Activated T-helper 1 cell treated with anti-CD3 and anti-CD28 coated beads, Interleukin-12 subunit alpha, Interleukin-12 subunit beta, Interleukin-2, Interleukin-4 antibody, amounts not matched to agents 30 ng/mL and 10 ng/mL and 1 ng/mL, durations not matched to agents 14 hours and 24 hours and 36 hours (primary cell): Measurements from ENCODE around the gene CKMT2. TPM values are rescaled to one million over a fixed set of nuclear protein-coding genes. Genes with fewer than 3 reads are reported as not detected.

Experiments
- DNase-seq: peaks from one replicate; pipeline ENCODE4 v3.0.0; 2021; ENCODE audit warnings: low spot score
- H3K27ac Mint-ChIP-seq: one replicate; pipeline ENCODE4 v1.8.0; 2021; ENCODE audit warnings: mild to moderate bottlenecking, mixed read lengths
- H3K27me3 Mint-ChIP-seq: one replicate; pipeline ENCODE4 v1.8.0; 2022; ENCODE audit warnings: mild to moderate bottlenecking, moderate library complexity, mixed read lengths; ENCODE audit not compliant: insufficient read depth
- H3K36me3 Mint-ChIP-seq: one replicate; pipeline ENCODE4 v1.8.0; 2021; ENCODE audit warnings: low read depth, mixed read lengths
- H3K4me1 Mint-ChIP-seq: one replicate; pipeline ENCODE4 v1.8.0; 2021; ENCODE audit warnings: low read depth, mixed read lengths
- H3K4me3 Mint-ChIP-seq: one replicate; pipeline ENCODE4 v1.8.0; 2021; ENCODE audit warnings: mild to moderate bottlenecking, moderate library complexity, mixed read lengths
- H3K9me3 Mint-ChIP-seq: one replicate; pipeline ENCODE4 v1.8.0; 2021; ENCODE audit warnings: mixed read lengths
- intact Hi-C: fragments of 100-400 bp; cut with micrococcal nuclease; formaldehyde crosslinking; loops from one replicate; pipeline ENCODE4 v1.15.1; 2024
- total RNA-seq: library from RNA; stranded (reverse); gene quantifications from 2 replicates; pipeline ENCODE4 v1.2.3, GENCODE V29; 2022

Gene CKMT2
- total RNA-seq, result not detected in 2 replicates

DNA sequence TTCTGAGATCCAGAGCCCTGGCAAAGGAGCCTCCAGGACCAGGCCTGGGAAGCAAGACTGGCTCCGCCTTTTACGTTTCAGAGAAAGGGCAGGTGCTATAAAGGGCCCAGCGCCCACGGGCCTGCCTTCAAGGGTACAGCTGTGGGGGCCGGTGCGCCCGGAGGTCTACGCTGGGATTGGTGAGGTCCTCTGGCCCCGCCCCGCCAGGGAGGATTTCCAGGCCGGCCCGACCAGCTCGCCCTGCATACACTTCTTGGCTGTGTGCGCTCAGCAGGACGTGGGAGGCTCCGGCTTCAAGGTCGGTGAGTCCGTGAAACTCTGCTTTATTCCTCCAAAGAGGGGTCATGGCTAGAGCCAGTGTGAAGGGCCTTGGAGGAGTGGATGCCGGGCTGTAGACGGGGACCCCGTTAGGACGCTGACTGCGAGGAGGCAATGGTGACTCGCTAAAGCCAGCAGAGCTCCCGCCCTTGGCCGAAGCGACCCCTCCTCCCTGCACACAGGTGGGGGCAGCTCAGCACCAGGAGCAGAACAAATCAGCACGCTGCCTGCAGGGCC, at the start of gene CKMT2:
Gene CKMT2, plus strand, starts transcription at position 243 of the 555 bp plus-strand sequence. CDS start 17,811 bp downstream, outside the sequence.
- DNase-seq, result no peak
- Mint-ChIP-seq H3K27ac (no peak within 1 kb of the TSS), H3K4me3 (no peak within 1 kb of the TSS), H3K4me1 (peaks cover 27% of the 10 kb centered on the region), H3K27me3 (no peaks in the 10 kb centered on the region), H3K36me3 (no peaks in the 10 kb centered on the region), H3K9me3 (no peaks in the 10 kb centered on the region)
- intact Hi-C loops, result no loop called here

DNA sequence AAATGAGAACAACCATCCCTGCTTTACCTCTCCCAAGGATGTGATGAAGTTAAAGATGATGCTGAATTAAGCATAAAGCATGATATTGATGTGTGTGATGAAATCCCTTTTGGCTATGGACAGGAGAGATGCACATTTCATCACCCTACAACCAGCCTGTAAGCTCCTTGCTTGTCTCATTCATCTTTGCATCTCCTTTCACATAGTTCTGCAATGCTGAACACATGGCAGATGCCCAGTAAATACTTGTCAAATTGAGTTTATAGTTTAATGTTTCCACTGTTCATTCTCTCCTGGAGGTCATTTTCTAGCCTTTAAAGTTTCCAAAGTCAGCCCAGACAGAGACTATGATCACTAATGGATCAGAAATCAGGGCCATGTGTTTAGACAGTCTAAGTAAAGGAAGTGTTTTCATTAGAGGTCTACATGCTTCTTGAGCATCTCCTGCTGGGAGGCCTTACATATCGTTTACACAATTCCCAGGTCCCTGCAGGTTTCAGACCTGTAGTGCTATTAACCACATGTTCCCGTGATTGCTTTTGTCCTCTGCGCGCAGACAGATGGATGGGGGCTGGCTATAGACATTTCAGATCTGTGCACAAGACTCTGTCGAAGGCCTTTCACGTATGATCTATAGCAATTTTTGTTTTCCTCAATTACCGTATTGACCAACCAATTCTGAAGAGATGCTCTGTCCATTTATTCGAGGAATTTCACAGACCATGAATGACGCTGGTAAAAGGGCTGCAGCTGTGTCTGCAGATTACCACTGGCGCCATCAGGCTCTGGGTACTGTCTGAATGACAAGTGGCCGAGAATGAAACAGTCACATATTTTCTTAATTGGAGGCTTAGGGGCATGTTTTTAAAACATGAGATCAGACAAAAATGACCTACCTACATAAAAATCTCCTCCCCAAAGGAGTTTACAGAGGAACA, 49.0 kb upstream of the CKMT2 start:
- Mint-ChIP-seq H3K36me3 (peaks cover 10% of the 10 kb centered on the region), H3K27ac (no peak overlapping the region)

DNA sequence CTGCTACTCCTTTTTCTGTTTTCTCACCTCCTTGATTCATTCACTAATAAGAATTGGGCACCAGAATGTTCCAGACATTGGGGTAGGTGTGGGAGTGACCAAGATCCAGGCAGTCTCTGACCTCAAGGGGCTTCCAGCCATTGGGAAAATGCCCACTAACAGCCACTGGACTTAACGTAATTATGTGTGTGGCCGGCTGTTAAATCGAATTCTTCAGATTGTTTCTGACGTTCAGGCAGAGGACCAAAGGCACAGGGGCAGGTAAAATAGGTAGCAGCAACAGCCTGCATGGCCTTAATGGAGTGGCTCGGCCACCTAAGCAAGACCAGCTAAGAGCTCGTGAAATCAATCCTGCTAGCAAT, 48.4 kb upstream of the CKMT2 start:
- peaks cover 34% of the 10 kb centered on the region for H3K4me1 Mint-ChIP-seq
- H3K36me3 Mint-ChIP-seq, result peaks cover 10% of the 10 kb centered on the region
- no peaks in the 10 kb centered on the region for H3K9me3 Mint-ChIP-seq
- no peak overlapping the region for H3K4me3 Mint-ChIP-seq
- H3K27me3 Mint-ChIP-seq, result no peaks in the 10 kb centered on the region
- no peak for DNase-seq
- intact Hi-C loops, result no loop called here
- H3K27ac Mint-ChIP-seq, result no peak overlapping the region

More for the DNA sequence above, 49.0 kb upstream of the CKMT2 start:
- Mint-ChIP-seq H3K4me1 (peaks cover 34% of the 10 kb centered on the region), H3K4me3 (no peak overlapping the region), H3K27me3 (no peaks in the 10 kb centered on the region), H3K9me3 (no peaks in the 10 kb centered on the region)
- intact Hi-C loops, result no loop called here
- DNase-seq, result no peak

DNA sequence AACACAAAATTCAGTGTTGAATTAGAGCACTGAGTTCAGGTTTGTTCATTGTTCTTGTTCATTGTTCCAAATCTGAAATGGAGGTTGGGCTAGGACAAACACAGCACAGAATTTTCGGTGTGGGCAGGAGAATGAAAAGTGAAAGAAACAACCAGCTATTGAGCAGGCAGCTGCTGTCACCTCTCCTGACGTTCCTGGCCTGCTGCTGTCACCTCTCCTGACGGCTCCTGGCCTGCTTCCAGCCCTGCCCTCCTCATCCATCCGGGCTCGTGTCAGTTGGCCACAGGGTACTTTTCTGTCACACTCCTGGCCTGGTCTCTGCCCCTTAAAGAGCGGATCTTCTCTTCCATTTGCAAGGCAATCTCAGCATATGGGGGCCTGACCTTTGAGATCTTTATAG, 45.2 kb upstream of the CKMT2 start:
- H3K36me3 Mint-ChIP-seq, result peaks cover 9% of the 10 kb centered on the region
- no peaks in the 10 kb centered on the region for H3K27me3 Mint-ChIP-seq
- DNase-seq, result no peak
- H3K27ac Mint-ChIP-seq, result no peak overlapping the region
- no peak overlapping the region for H3K4me3 Mint-ChIP-seq
- intact Hi-C loops, result no loop called here
- no peaks in the 10 kb centered on the region for H3K9me3 Mint-ChIP-seq
- H3K4me1 Mint-ChIP-seq, result peaks cover 29% of the 10 kb centered on the region

DNA sequence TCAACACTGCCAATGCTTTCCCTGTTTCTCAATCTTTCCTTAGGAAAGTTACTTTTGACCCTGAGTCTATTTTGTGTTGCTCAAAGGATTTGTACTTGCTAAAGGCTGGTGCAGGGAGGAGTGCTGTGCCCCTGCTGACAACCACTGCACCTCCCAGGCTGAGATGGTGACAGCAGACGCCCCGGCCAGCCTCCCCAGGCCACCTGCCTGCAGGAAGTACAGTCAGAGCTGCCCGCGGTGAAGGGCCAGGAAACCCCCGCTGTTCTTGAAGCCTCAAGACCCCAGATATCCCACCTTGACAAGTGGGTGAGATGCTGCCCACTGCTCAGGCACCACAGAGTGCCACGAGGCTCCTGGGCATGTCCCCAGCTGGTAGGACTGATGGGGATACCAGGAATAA, 44.2 kb upstream of the CKMT2 start:
- H3K27me3 Mint-ChIP-seq, result no peaks in the 10 kb centered on the region
- no peak for DNase-seq
- intact Hi-C loops, result no loop called here
- H3K4me1 Mint-ChIP-seq, result peaks cover 21% of the 10 kb centered on the region
- peaks cover 6% of the 10 kb centered on the region for H3K36me3 Mint-ChIP-seq
- no peaks in the 10 kb centered on the region for H3K9me3 Mint-ChIP-seq
- H3K27ac Mint-ChIP-seq, result no peak overlapping the region
- no peak overlapping the region for H3K4me3 Mint-ChIP-seq

DNA sequence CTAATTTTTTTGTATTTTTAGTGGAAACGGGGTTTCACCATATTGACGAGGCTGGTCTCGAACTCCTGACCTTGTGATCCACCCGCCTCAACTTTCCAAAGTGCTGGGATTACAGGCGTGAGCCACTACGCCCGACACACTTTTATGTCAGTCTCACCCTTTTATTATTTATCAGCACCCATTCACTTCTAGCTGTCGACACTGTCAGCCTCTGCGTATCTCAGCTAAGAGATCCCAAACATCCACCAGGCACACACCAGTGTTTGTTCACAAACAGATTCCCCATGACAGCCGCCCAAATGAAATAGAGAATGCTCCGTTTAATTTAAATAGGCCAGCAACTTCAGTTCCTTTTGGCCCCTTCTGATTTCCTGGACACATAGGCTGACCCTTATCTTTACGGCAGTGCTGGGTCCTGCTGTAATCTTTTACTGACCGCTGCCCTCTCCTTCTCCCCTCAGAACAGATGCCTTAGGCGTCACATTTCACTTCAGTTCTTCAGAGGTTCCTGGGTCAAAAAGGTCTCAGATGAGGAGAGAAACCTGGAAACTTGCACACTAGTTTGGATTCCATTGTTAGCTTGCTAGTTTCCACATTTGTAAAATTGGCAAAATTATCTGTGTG, 43.1 kb upstream of the CKMT2 start:
- Mint-ChIP-seq H3K4me3 (no peak overlapping the region), H3K27me3 (peaks cover 1% of the 10 kb centered on the region), H3K4me1 (peaks cover 25% of the 10 kb centered on the region), H3K36me3 (peaks cover 3% of the 10 kb centered on the region), H3K27ac (no peak overlapping the region), H3K9me3 (no peaks in the 10 kb centered on the region)
- intact Hi-C loops, result no loop called here
- no peak for DNase-seq

DNA sequence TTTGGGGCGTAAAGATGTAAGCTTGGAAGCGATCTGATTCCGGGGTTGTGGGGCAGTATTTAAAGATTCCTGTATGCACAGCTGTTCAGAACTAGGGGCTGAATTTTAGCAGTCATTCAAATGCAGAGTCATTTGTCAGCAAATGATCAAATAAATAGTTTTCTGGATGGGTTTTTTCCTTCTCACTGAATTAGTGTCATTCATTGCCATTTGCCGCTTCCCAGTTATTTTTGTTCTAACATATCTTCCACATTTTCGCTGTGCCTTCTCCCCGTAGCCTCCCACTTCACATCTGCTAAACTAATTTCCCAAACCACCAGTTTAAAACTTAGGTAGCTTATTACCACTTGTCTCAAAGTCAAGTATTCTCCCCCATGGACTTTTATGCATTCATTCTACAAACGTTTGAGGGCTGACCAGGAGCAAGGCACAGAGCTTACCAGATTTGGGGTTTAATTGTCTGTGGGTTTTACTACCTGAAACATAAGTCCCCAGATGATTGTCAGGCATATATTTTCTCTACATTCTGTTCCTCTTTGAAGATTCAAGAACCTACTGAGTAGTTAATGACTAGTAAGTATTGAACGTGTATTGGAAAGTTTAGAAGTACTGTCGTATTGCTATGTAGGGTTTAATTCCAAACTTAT, 41.3 kb upstream of the CKMT2 start:
- peaks cover 3% of the 10 kb centered on the region for H3K36me3 Mint-ChIP-seq
- H3K27ac Mint-ChIP-seq, result no peak overlapping the region
- DNase-seq, result no peak
- H3K4me3 Mint-ChIP-seq, result no peak overlapping the region
- H3K4me1 Mint-ChIP-seq, result peaks cover 30% of the 10 kb centered on the region
- intact Hi-C loops, result no loop called here
- peaks cover 3% of the 10 kb centered on the region for H3K27me3 Mint-ChIP-seq
- H3K9me3 Mint-ChIP-seq, result no peaks in the 10 kb centered on the region

- Mint-ChIP-seq H3K4me3 (no peak overlapping the region), H3K4me1 (peaks cover 29% of the 10 kb centered on the region), H3K27me3 (peaks cover 3% of the 10 kb centered on the region), H3K27ac (no peak overlapping the region), H3K36me3 (peaks cover 3% of the 10 kb centered on the region), H3K9me3 (no peaks in the 10 kb centered on the region)
- intact Hi-C loops, result no loop called here
- no peak for DNase-seq
Observed at GRCh38 chr5:81192373-81192750, 40.8 kb upstream of the CKMT2 start.

GRCh38 chr5:81194633-81195334, 38.3 kb upstream of the CKMT2 start:
- no peak overlapping the region for H3K4me3 Mint-ChIP-seq

DNA sequence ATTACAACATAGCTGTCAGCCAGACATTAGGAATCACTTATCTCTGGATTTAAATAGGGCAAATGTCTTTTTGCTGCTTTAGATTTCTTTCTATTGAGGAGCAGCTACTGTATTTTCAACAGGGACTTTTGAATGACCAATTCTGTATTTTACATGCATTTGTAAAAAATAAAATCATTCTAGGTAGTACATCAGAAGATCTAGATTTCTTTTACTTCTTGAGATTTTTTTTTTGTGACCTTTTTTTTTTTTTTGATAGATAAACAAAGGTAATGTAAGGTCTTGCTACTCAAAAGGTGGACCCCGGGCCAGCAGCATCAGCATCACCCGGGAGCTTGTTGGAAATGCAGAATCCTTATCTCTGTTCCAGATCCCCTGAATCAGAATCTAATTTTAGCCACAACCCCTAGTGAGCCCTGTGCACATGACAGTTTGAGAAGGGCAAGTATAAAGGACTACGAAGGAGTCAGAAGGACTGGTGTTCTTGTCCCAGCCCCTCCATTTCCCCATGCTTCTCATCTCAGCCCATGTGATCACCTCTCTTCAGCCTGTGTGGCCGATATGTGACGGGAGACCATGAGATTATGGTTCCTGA, 37.7 kb upstream of the CKMT2 start:
- Mint-ChIP-seq H3K9me3 (no peaks in the 10 kb centered on the region), H3K4me1 (peaks cover 17% of the 10 kb centered on the region), H3K4me3 (no peak overlapping the region), H3K27ac (no peak overlapping the region), H3K36me3 (peaks cover 2% of the 10 kb centered on the region), H3K27me3 (peaks cover 3% of the 10 kb centered on the region)
- no peak for DNase-seq
- intact Hi-C loops, result loop anchor here (1.0 to 5.0 kb wide), 6 partner anchors 30 to 848 kb away; no protein-coding TSS in a partner anchor

More at GRCh38 chr5:81194633-81195334, 38.3 kb upstream of the CKMT2 start:
- intact Hi-C loops, result loop anchor here (1.0 to 5.0 kb wide), 6 partner anchors 29 to 847 kb away; no protein-coding TSS in a partner anchor
- peak; percentile 72 for DNase-seq
- peaks cover 3% of the 10 kb centered on the region for H3K27me3 Mint-ChIP-seq
- H3K4me1 Mint-ChIP-seq, result peaks cover 17% of the 10 kb centered on the region
- peak overlapping the region; percentile 34 for H3K27ac Mint-ChIP-seq
- H3K9me3 Mint-ChIP-seq, result no peaks in the 10 kb centered on the region
- H3K36me3 Mint-ChIP-seq, result peaks cover 2% of the 10 kb centered on the region

- Mint-ChIP-seq H3K36me3 (no peaks in the 10 kb centered on the region), H3K4me3 (no peak overlapping the region), H3K27me3 (no peaks in the 10 kb centered on the region), H3K27ac (no peak overlapping the region), H3K4me1 (no peaks in the 10 kb centered on the region), H3K9me3 (no peaks in the 10 kb centered on the region)
- DNase-seq, result no peak
- intact Hi-C loops, result no loop called here
Observed at GRCh38 chr5:81202655-81203054, 30.5 kb upstream of the CKMT2 start.

DNA sequence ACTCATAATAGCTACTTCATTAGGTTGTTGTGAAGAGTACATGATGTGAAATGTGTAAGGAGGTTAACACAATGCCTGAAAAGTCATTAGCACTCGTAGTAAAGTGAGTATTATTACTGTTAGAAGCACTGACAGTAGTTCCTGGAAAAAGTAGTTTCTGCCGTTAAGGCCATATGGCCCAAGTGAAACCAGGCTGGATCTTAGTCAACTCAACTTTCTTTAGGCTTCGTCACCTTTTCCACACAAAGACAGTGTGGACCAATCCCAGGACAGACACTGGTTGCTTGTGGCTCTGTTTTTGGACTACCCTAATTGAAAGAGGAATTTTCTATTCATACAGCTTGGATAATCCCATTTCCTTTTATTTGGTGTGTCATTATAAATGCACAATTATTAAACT, 29.4 kb upstream of the CKMT2 start:
- no peaks in the 10 kb centered on the region for H3K4me1 Mint-ChIP-seq
- no peak overlapping the region for H3K27ac Mint-ChIP-seq
- H3K9me3 Mint-ChIP-seq, result no peaks in the 10 kb centered on the region
- no peaks in the 10 kb centered on the region for H3K36me3 Mint-ChIP-seq
- H3K27me3 Mint-ChIP-seq, result no peaks in the 10 kb centered on the region
- intact Hi-C loops, result no loop called here
- DNase-seq, result no peak
- no peak overlapping the region for H3K4me3 Mint-ChIP-seq
